CD4-positive, CD25-positive, alpha-beta regulatory T cell (primary cell): Measurements from ENCODE around the gene RBCK1. TPM values are rescaled to one million over a fixed set of nuclear protein-coding genes. Genes with fewer than 3 reads are reported as not detected.
A peak's percentile ranks its signal among the peaks of the same experiment; 100 is the strongest.
"Not testable (repeated sequence)": the region's sequence is repeated elsewhere in the genome, so short reads cannot be mapped to it uniquely, and the experiment has no call there.

Experiments
- ATAC-seq, 2 donors: fragments of 150-1000 bp; cut with Tn5 transposase; one replicate each; pipeline ENCODE4 v1.10.0; 2021; ENCODE audit warnings: low read depth in 2 of 2, moderate number of reproducible peaks in 2 of 2, moderate library complexity in 1 of 2
- DNase-seq, 3 donors: peaks; one replicate each; pipeline versions ENCODE4 v3.0.0 to v3.0.0-alpha.2; 2012 to 2022; ENCODE audit warnings: mixed read lengths in 1 of 3
- H3K27ac ChIP-seq: one replicate; pipeline ENCODE4 v1.7.0; 2013; ENCODE audit warnings: mild to moderate bottlenecking, low read length; ENCODE audit not compliant: insufficient read depth, poor library complexity, severe bottlenecking
- H3K27me3 ChIP-seq: one replicate; pipeline ENCODE4 v1.7.0; 2013; ENCODE audit warnings: low read length; ENCODE audit not compliant: control insufficient read depth, insufficient read depth
- H3K36me3 ChIP-seq: one replicate; pipeline ENCODE4 v1.7.0; 2013; ENCODE audit warnings: mild to moderate bottlenecking, low read length, moderate library complexity; ENCODE audit not compliant: control insufficient read depth, insufficient read depth
- H3K4me1 ChIP-seq: 2 replicates; pipeline ENCODE4 v1.7.0; 2013; ENCODE audit warnings: mild to moderate bottlenecking, low read length; ENCODE audit not compliant: insufficient read depth, control insufficient read depth, poor library complexity, severe bottlenecking
- H3K4me3 ChIP-seq: one replicate; pipeline ENCODE4 v1.7.0; 2013; ENCODE audit warnings: low read depth, mild to moderate bottlenecking, low read length, moderate library complexity
- H3K9me3 ChIP-seq, 2 experiments: 1 replicate in 1 of 2; 2 replicates in 1 of 2; pipeline ENCODE4 v1.7.0; 2013; ENCODE audit warnings: low read length in 2 of 2, mild to moderate bottlenecking in 1 of 2, moderate library complexity in 1 of 2; ENCODE audit not compliant: control insufficient read depth in 2 of 2
- H3K27ac Mint-ChIP-seq, 3 donors: one replicate each; pipeline ENCODE4 v1.8.0; 2020 to 2022; ENCODE audit warnings: mild to moderate bottlenecking in 3 of 3, mixed read lengths in 3 of 3, moderate library complexity in 2 of 3
- H3K27me3 Mint-ChIP-seq: one replicate; pipeline ENCODE4 v1.8.0; 2022; ENCODE audit warnings: mild to moderate bottlenecking, mixed read lengths
- H3K36me3 Mint-ChIP-seq: one replicate; pipeline ENCODE4 v1.8.0; 2020; ENCODE audit warnings: mixed read lengths
- H3K4me1 Mint-ChIP-seq, 4 donors: one replicate each; pipeline ENCODE4 v1.8.0; 2020 to 2022; ENCODE audit warnings: mixed read lengths in 4 of 4, mild to moderate bottlenecking in 1 of 4
- H3K4me3 Mint-ChIP-seq, 4 donors: one replicate each; pipeline ENCODE4 v1.8.0; 2020 to 2022; ENCODE audit warnings: mild to moderate bottlenecking in 4 of 4, mixed read lengths in 4 of 4, moderate library complexity in 3 of 4
- H3K9me3 Mint-ChIP-seq, 7 donors: one replicate each; pipeline ENCODE4 v1.8.0; 2020 to 2022; ENCODE audit warnings: mixed read lengths in 7 of 7, mild to moderate bottlenecking in 3 of 7, moderate library complexity in 2 of 7
- polyA plus RNA-seq, 4 donors: library from polyadenylated mRNA; unstranded; fragments of 300-500 nt; fragmentation: Illumina TruSeq; gene quantifications; one replicate each; pipeline ENCODE4 v1.2.3, GENCODE V29; 2021
- total RNA-seq: library from RNA; stranded (reverse); gene quantifications from one replicate; pipeline ENCODE4 v1.2.3, GENCODE V29; 2022

RBCK1 gene
- total and polyA plus RNA-seq, 5 donors from 2014 or later, result 87.5 to 115 (median 93.5) TPM

DNA sequence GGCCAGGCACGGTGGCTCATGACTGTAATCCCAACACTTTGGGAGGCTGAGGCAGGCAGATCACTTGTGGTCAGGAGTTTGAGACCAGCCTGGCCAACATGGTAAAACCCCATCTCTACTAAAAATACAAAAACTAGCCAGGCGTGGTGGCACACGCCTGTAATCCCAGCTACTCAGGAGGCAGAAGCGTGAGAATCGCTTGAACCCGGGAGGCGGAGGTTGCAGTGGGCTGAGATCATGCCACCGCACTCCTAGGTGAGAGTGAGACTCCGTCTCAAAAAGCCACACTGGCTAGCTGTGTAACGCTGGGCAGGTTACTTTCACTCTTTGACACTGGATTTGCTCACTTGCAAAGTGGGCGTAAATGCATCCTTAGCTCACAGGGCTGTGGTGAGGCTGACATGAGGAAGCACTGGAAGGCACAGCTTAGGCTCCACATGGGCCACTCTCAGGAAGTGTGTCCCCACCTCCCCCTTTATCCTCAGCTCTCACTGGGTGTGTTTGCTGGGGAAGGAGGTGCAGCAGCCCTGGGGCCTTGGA is 35.5 kb upstream of the RBCK1 start:
- ATAC-seq (peak in 1 of 2 donors; percentile 25), DNase-seq (peak in 1 of 3 donors; percentile 25)
- not testable (repeated sequence) for H3K9me3 Mint-ChIP-seq, H3K27me3 ChIP-seq, H3K27me3 Mint-ChIP-seq, H3K4me1 ChIP-seq, H3K9me3 ChIP-seq, H3K27ac Mint-ChIP-seq, H3K4me3 Mint-ChIP-seq, H3K36me3 ChIP-seq, H3K36me3 Mint-ChIP-seq, H3K4me3 ChIP-seq, H3K27ac ChIP-seq
- H3K4me1 Mint-ChIP-seq, result peaks cover 4 to 15% (median 9%) of the 10 kb centered on the region in 4 donors

DNA sequence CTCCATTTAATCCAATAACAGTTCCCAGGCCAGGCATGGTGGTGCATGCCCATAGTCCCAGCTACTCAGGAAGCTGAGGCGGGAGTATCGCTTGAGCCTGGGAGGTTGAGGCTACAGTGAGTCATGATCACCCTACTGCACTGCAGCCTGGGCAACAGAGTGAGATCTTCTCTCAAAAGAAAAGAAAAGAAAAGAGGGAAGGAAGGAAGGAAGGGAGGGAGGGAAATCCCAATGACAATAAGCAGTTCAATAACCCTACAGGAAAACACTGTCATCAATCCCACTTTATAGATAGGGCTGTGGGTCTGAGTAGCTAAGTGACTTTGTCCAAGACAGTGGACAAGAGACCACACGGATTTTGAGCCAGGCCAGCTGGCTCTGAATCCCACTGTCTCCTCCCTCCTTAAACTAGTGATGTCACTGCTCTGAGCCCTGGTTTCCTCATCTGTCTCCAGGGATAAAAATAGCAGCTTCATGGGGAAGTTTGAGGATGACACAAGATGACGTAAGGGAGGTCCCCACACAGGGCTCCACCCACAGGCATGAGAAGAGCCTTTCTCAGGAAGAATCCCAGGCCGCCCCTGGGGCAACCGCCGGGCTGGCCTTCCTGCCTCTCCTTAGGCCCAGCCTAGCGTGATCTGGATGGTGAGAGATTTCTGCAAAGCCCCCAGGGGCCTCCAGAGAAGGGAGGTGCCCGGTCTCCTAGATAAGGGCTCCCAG is 34.8 kb upstream of the RBCK1 start:
- Mint-ChIP-seq H3K4me3 (no peak overlapping the region), H3K4me1 (peaks cover 4 to 15% (median 7%) of the 10 kb centered on the region in 4 donors), H3K9me3 (no peaks in the 10 kb centered on the region), H3K27ac (no peak overlapping the region), H3K27me3 (peaks cover 5% of the 10 kb centered on the region), H3K36me3 (peaks cover 4% of the 10 kb centered on the region)
- no peak for DNase-seq
- no peak overlapping the region for H3K27ac ChIP-seq
- H3K9me3 ChIP-seq, result no peaks in the 10 kb centered on the region
- H3K4me3 ChIP-seq, result no peak overlapping the region
- H3K36me3 ChIP-seq, result no peaks in the 10 kb centered on the region
- no peaks in the 10 kb centered on the region for H3K4me1 ChIP-seq
- ATAC-seq, result peak in 1 of 2 donors; percentile 36
- H3K27me3 ChIP-seq, result no peaks in the 10 kb centered on the region

DNA sequence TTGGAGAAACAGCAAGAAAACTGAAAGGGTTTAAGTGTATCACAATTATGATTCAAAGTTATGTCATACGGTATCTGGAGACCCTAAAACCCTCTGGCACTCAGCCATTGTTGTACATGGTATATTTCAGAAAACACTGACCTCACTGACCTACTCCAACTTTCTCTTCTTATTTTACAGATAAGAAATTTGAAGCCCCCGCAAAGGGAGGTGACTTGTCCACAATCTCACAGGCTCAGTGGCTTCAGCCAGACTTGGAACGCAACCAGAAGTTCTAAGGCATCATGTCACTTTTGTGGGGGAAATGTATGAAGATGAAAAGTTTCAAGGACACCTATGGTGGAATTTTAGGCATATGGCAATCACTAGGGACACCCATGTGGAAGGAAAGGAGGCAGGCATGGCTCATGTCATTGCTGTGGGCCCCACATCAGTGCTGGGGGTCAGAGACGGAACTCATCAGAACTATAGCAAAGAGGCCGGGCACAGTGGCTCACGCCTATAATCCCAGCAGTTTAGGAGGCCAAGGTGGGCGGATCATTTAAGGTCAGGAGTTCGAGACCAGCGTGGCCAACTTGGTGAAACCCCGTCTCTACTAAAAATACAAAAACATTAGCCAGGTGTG is 32.7 kb upstream of the RBCK1 start:
- H3K4me3 ChIP-seq, result no peak overlapping the region
- ATAC-seq (no peak), DNase-seq (no peak)
- Mint-ChIP-seq H3K27ac (peak overlapping the region in 1 of 3 donors; percentile 62), H3K4me1 (peaks cover 4 to 5% (median 5%) of the 10 kb centered on the region in 4 donors), H3K36me3 (no peaks in the 10 kb centered on the region), H3K9me3 (no peaks in the 10 kb centered on the region), H3K4me3 (no peak overlapping the region), H3K27me3 (peaks cover 5% of the 10 kb centered on the region)
- H3K4me1 ChIP-seq, result no peaks in the 10 kb centered on the region
- no peak overlapping the region for H3K27ac ChIP-seq
- H3K27me3 ChIP-seq, result no peaks in the 10 kb centered on the region
- H3K36me3 ChIP-seq, result no peaks in the 10 kb centered on the region
- H3K9me3 ChIP-seq, result no peaks in the 10 kb centered on the region

DNA sequence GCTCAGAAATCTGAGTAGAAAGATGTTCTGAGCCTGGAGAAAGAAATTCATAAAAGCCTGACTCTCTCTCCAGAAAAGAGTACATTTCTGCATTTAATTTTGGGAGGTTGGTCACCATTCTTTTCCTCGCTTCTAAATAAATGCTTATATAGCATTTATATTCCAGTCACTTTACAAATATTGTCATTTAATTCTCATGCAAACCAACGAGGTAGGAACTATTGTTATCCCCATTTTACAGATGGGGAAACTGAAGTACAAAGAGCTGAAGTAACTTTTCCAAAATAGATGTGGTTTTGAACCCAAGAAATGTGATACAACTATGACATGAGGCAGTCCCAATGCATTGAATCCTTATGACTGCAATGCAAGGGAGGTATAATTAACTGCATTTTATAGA is 32.0 kb upstream of the RBCK1 start:
- H3K27me3 Mint-ChIP-seq, result peaks cover 5% of the 10 kb centered on the region
- H3K27ac Mint-ChIP-seq, result no peak overlapping the region
- no peaks in the 10 kb centered on the region for H3K9me3 ChIP-seq
- H3K36me3 Mint-ChIP-seq, result no peaks in the 10 kb centered on the region
- no peak overlapping the region for H3K4me3 ChIP-seq
- H3K9me3 Mint-ChIP-seq, result no peaks in the 10 kb centered on the region
- H3K36me3 ChIP-seq, result no peaks in the 10 kb centered on the region
- DNase-seq, result no peak
- H3K27me3 ChIP-seq, result no peaks in the 10 kb centered on the region
- peak overlapping the region in 1 of 4 donors; percentile 48 for H3K4me3 Mint-ChIP-seq
- no peak for ATAC-seq
- peaks cover 0 to 5% (median 4%) of the 10 kb centered on the region in 4 donors for H3K4me1 Mint-ChIP-seq
- no peaks in the 10 kb centered on the region for H3K4me1 ChIP-seq
- H3K27ac ChIP-seq, result no peak overlapping the region

DNA sequence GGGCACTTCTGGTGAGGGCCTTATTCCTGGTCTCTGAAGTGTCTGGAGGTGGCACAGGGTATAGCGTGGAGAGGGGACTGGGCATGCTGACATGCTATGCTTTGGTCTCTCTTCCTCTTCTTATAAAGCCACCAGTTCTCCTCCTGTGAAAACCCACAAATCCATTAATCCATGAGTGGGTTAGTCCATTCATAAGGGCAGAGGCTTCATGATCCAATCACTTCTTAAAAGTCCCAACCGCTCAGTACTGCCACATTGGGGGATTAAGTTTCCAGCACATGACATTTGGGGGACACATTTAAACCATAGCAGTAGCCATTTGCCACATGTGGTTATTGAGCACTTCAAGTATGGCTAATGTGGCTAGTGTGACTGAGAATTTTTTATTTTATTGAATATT is 31.3 kb upstream of the RBCK1 start:
- no peaks in the 10 kb centered on the region for H3K9me3 ChIP-seq
- Mint-ChIP-seq H3K36me3 (no peaks in the 10 kb centered on the region), H3K9me3 (no peaks in the 10 kb centered on the region), H3K27me3 (peaks cover 5% of the 10 kb centered on the region), H3K4me3 (peak overlapping the region in 2 of 4 donors; percentile 48 to 55), H3K4me1 (peaks cover 0 to 5% (median 3%) of the 10 kb centered on the region in 4 donors), H3K27ac (no peak overlapping the region)
- H3K36me3 ChIP-seq, result no peaks in the 10 kb centered on the region
- H3K27ac ChIP-seq, result no peak overlapping the region
- H3K27me3 ChIP-seq, result no peaks in the 10 kb centered on the region
- ATAC-seq, result no peak
- no peak for DNase-seq
- H3K4me1 ChIP-seq, result no peaks in the 10 kb centered on the region
- no peak overlapping the region for H3K4me3 ChIP-seq

DNA sequence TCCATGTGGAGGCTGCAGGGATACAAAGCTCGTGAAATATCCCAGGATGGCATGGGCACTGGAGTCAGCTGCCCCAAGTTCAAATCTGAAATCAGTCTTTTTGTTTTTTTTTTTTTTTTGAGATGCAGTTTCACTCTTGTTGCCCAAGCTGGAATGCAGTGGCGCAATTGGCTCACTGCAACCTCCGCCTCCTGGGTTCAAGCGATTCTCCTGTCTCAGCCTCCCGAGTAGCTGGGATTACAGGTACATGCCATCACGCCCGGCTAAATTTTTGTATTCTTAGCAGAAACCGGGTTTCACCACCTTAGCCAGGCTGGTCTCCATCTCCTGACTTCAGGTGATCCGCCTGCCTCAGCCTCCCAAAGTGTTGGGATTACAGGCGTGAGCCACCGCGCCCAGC is 30.5 kb upstream of the RBCK1 start:
- H3K4me1 Mint-ChIP-seq, H3K4me1 ChIP-seq, H3K27ac Mint-ChIP-seq, DNase-seq, H3K9me3 Mint-ChIP-seq, ATAC-seq, H3K4me3 ChIP-seq, H3K27me3 ChIP-seq, H3K9me3 ChIP-seq, H3K27ac ChIP-seq, H3K36me3 ChIP-seq, H3K36me3 Mint-ChIP-seq, H3K27me3 Mint-ChIP-seq: not testable (repeated sequence)
- peak overlapping the region in 1 of 4 donors; percentile 51 for H3K4me3 Mint-ChIP-seq

DNA sequence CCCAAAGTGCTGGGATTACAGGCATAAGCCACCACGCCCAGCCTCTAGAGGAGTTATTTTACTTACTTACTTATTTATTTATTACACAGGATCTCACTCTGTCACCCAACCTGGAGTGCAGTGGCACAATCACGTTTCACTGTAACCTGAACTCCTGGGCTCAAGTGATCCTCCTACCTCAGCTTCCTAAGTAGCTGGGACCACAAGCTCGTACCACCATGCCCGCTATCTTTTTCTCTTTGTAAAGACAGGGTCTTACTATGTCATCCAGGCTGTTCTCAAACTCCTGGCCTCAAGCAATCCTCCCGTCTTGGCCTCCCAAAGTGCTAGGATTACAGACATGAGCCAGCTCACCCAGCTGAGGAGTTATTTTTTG is 29.1 kb upstream of the RBCK1 start:
- Mint-ChIP-seq H3K9me3 (no peaks in the 10 kb centered on the region), H3K36me3 (no peaks in the 10 kb centered on the region), H3K27ac (peak overlapping the region in 1 of 3 donors; percentile 43), H3K4me3 (peak overlapping the region; percentile 32 to 85 (median 66)), H3K4me1 (peaks cover 5 to 18% (median 12%) of the 10 kb centered on the region in 4 donors), H3K27me3 (peaks cover 10% of the 10 kb centered on the region)
- ATAC-seq (no peak), DNase-seq (no peak)
- no peak overlapping the region for H3K4me3 ChIP-seq
- H3K9me3 ChIP-seq, result no peaks in the 10 kb centered on the region
- H3K36me3 ChIP-seq, result no peaks in the 10 kb centered on the region
- H3K27me3 ChIP-seq, result no peaks in the 10 kb centered on the region
- H3K4me1 ChIP-seq, result peaks cover 5% of the 10 kb centered on the region
- no peak overlapping the region for H3K27ac ChIP-seq
